Stimulated activated CD8-positive, alpha-beta memory T cell treated with anti-CD3 and anti-CD28 coated beads, Interleukin-15, amount 100 ng/mL, for 1 hour (primary cell): ENCODE data around the gene UCK1.
"Not testable (repeated sequence)": the region's sequence is repeated elsewhere in the genome, so short reads cannot be mapped to it uniquely, and the experiment has no call there.

Source experiments
- DNase-seq: peaks from one replicate; pipeline ENCODE4 v3.0.0-alpha.2; 2020; ENCODE audit warnings: low read depth

UCK1 gene

DNA sequence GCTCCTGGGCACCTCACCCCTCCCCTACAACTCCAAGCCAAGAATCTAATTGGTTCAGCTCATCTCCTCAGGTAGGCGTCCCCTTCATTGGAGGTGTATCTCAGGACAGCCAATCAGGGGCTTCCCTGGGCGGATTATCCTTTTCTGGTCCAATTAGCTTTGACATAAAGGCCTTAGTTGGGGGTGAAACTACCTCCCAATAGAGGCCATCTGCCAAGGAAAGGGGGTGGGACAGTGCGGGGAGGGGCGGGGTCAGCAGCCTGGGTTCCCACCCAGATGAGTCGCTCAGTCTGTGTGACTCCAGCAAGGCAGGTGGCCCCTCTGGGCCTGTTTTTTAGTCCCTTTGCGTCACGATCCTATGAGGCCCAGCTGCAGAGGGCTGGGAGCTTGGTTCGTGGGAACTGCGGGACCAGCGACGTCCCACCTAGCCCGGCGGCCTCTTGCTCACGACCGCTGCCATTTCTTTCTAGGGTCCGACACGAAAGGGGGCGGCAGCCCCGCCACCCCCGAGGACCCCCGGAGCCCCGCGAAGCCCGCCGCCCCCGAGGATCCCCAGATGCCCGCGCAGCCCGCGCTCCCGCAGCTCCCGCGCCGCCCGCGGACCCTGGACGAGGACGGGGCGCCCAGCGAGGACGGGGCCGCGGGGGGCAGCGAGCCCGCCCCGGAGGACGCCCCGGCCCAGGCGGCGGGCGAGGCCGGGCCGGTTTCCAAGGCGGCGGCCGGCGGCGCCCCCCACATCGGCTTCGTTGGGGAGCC lies 23.2 kb upstream of the UCK1 start:
- no peak for DNase-seq

- DNase-seq = no peak
These were observed 21.0 kb upstream of the UCK1 start for GRCh38 chr9:131552030-131552429.

GRCh38 chr9:131550465-131550864 lies 19.4 kb upstream of the UCK1 start:
- DNase-seq = not testable (repeated sequence)

GRCh38 chr9:131549186-131549585 lies 18.1 kb upstream of the UCK1 start:
- not testable (repeated sequence) for DNase-seq

- no peak for DNase-seq
These were observed 15.4 kb upstream of the UCK1 start for GRCh38 chr9:131546336-131547084.

DNA sequence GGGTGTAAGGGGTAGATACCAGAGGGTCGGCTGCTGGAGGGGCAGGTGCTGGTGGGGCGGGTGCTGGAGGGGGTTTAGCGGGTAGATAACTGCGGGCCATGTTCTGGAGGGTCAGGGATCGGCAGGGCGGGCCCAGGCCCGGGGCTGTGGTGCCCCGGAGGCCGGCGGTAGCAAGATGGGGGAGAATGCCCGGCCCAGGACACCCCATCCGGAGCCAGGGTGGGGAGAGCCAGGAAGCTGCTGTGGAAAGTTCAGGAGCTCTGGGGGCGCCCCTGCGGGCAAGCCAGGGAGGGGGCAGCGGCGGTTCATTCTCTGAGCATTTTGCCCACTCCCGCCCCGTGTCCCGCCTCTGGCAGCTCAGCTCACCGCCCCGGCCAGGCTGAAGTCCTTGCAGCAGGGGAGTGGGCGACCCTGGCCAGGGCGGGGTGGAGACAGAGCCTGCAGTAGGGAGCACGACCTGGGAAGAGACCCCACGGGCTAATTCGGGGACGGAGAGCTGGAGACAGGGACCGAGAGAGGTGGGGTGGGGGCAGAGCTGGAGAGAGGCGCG lies 14.8 kb upstream of the UCK1 start:
- no peak for DNase-seq

- no peak for DNase-seq
These were observed 14.1 kb upstream of the UCK1 start, which contains the start of gene PRRT1B for GRCh38 chr9:131545003-131545785. TSS of gene PRRT1B (plus strand) at chr9:131545523. CDS start at chr9:131545616, 93 bp downstream.

DNA sequence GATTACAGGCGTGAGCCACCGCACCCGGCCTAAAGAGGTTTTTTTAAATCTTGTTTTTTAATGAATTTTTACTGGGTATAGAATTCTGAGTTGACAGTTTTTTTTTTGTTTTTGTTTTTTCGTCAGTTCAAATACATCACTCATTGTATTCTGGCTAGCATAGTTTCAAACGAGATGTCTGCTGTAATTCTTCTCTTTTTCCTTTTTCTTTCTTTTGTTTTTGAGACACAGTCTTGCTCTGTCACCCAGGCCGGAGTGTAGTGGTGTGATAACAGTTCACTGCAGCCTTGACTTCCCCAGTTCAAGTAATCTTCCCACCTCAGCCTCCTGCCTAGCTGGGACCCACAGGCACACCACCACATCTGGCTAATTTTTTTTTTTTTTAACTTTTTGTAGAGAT lies 12.1 kb upstream of the UCK1 start:
- no peak for DNase-seq

GRCh38 chr9:131539223-131539923 lies 8.3 kb upstream of the UCK1 start:
- no peak for DNase-seq

GRCh38 chr9:131537946-131538345 lies 6.9 kb upstream of the UCK1 start:
- DNase-seq = no peak

DNA sequence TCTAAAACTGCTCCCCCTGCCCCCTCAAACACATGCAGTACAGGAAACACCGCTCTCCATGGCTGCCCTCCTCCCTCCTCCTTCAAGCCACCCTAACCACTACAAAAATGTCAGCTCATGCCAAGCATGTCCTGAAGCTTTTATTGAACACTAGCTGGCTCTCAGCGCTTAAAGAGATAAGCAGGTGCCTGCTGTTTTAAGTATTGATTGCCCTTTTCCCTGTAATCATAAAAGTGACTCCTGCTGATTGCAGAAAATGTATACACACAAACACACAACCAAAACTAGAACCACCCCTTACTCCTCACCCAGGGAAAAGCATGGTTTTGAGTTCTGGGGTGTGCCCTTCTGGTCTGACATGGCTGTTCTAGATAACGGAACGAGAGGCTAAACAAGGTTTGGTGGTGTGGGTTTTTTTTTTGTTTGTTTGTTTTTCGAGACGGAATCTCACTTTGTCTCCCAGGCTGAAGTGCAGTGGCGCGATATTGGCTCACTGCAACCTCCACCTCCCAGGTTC lies 3.7 kb upstream of the UCK1 start:
- no peak for DNase-seq

DNA sequence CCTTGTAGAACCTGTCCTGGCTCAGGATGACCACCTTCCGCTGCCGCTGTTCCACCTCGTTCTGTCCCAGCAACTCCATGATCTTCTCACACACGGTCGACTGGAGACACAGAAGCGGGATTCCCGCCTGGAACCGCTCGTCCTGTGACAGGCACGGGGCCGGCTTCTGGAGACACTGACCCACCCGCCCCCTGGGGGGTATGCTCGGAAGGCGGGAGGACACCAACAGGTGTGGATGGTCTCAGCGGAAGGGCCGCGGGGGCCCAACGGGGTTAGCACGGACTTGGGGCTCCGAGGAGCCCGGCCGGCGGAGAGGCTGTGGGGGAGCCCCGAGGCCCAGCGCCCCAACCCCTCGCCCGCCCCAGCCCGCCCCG lies 530 bp downstream of the UCK1 start:
- DNase-seq = no peak

DNA sequence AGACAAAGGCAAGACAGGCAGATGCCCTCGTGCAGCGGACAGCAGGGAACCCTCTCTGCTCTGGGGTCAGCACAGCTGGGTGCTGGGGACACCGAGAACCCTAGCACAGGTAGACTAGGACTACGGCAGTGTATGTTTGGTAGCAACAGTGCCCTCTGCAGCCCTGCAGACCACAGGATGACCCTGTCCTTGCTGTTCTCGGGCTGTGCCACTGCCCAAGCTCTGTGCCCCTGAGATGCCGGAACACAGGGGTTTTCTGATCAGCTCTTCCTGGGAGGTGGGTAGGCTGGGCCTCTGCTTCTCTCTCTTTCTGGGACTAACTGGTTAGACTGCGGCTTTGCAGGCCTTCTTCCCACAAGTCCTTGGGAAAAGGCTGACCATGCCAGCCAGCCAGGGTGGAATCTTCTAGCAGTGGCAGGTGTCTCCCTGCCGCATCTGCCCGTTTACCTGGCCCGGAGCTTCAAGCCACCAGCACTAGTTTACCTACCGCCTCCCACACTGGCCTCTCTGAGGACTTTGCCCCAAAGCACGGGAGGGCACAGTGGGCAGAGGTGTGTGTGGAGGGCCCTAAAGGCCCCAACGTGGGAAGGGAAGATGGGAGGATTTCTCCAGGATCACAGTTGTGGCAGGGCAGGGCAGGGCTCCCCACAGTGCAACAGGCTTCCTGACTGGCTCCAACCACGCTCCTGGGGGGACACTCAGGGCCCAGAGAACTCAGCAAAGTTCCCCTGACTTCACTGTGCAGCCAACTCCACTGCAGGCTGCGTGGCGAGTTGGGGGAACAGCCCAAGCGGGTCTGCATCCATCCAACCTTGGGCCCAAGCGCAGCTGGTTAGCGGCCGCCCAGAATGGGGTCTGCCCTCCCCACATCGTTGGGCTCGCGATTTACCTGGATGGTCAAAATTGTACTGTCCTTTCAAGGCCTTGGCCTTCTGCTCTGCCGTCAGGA lies 1.2 kb downstream of the UCK1 start:
- no peak for DNase-seq

- no peak for DNase-seq
These were observed 2.1 kb downstream of the UCK1 start for GRCh38 chr9:131528886-131529505.

DNA sequence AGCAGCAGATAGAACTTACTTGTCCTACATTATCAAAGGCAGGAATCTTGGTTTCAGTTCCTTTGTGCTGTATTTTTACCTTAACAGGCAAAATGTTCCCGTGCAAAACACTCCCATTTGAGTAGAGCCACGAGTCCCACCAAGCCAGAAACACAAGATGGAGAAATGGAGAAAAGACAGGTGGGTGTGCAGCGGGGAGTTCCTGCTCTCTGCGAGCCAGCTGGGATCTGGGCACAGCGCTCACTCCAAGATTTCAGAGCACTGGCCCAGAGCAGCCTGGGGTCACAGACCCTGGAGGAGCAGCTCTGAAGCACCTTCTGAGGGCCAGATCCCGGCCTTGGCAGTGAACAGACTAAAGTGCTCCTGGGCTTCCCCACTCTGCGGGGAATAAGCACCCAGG lies 2.9 kb downstream of the UCK1 start:
- DNase-seq = no peak

- DNase-seq = no peak
These were observed 5.2 kb downstream of the UCK1 start for GRCh38 chr9:131525643-131526565.

- DNase-seq = no peak
These were observed 6.3 kb downstream of the UCK1 start for GRCh38 chr9:131524665-131525315.
